ENCODE results near the gene LUZP1. TPM values are rescaled to one million over a fixed set of nuclear protein-coding genes. Genes with fewer than 3 reads are reported as not detected.

Gene LUZP1
- total and polyA plus RNA-seq, 2 experiments from 2014 or later: 23.3 to 27.6 TPM

DNA sequence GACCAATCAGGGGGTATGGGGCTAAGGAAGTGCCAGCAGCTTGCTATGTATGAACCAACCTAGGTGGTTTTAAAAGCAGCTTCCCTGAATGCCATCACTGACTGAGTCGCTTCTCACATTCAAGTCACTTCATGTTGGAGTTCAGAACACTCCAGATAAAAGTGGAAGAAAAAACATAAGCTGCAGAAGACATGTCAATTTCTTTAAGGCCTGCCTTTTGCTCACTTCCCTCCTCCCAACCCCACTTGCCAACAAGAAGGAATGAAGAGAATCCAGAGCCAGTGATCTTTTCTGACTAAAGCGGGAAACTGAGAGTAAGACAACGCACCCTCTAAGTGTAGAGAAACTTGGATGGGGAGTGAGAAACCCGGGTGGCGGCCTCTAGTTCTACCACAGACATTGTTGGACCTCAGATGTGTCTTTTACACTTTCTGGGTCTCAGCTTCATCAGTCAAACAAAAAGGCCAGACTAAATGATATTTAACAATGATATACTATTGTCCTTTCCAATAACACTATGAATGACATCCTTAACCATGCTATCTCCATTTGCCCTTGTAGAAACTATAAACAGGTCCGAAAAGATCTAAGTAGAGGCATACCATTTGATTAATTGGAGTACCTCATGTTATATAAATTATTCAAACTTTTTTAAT lies 54.1 kb downstream of the LUZP1 start:
- Histone ChIP-seq H3K27me3 (no peaks in the 10 kb centered on the region), H3K36me3 (replicated peaks; ENCODE audit: insufficient read depth, low read depth) (no peaks in the 10 kb centered on the region), H3K9me2 (replicated peaks; ENCODE audit: insufficient read depth) (no peaks in the 10 kb centered on the region), H3K9me3 (ENCODE audit: low read depth) (no peaks in the 10 kb centered on the region), H3K79me2 (peaks cover 96% of the 10 kb centered on the region), H4K20me1 (ENCODE audit: insufficient read depth, poor library complexity, severe bottlenecking) (peaks cover 60% of the 10 kb centered on the region), H3K27ac (no peak overlapping the region), H3K4me2 (no peak overlapping the region), H3K4me3 (no peak overlapping the region), H2AFZ (no peak overlapping the region), H3K4me1 (ENCODE audit: insufficient read depth) (peaks cover 3% of the 10 kb centered on the region)
- no peak for DNase-seq (ENCODE audit: low spot score)
- TF ChIP-seq EZH2 (IDR thresholded peaks at IDR 0.05; ENCODE audit: borderline replicate concordance) (no peak), EZH2phosphoT487 (IDR thresholded peaks at IDR 0.05; ENCODE audit: low read depth, severe bottlenecking, unreplicated experiment) (no peak)
- TF ChIP-seq, protein P1, sequence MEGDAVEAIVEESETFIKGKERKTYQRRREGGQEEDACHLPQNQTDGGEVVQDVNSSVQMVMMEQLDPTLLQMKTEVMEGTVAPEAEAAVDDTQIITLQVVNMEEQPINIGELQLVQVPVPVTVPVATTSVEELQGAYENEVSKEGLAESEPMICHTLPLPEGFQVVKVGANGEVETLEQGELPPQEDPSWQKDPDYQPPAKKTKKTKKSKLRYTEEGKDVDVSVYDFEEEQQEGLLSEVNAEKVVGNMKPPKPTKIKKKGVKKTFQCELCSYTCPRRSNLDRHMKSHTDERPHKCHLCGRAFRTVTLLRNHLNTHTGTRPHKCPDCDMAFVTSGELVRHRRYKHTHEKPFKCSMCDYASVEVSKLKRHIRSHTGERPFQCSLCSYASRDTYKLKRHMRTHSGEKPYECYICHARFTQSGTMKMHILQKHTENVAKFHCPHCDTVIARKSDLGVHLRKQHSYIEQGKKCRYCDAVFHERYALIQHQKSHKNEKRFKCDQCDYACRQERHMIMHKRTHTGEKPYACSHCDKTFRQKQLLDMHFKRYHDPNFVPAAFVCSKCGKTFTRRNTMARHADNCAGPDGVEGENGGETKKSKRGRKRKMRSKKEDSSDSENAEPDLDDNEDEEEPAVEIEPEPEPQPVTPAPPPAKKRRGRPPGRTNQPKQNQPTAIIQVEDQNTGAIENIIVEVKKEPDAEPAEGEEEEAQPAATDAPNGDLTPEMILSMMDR (IDR thresholded peaks at IDR 0.05; ENCODE audit: poor library complexity): no peak
- WGBS (ENCODE audit: low lambda C conversion rate, missing lambda C conversion rate): 82% methylated on average over 6 of the region's 6 CpGs

DNA sequence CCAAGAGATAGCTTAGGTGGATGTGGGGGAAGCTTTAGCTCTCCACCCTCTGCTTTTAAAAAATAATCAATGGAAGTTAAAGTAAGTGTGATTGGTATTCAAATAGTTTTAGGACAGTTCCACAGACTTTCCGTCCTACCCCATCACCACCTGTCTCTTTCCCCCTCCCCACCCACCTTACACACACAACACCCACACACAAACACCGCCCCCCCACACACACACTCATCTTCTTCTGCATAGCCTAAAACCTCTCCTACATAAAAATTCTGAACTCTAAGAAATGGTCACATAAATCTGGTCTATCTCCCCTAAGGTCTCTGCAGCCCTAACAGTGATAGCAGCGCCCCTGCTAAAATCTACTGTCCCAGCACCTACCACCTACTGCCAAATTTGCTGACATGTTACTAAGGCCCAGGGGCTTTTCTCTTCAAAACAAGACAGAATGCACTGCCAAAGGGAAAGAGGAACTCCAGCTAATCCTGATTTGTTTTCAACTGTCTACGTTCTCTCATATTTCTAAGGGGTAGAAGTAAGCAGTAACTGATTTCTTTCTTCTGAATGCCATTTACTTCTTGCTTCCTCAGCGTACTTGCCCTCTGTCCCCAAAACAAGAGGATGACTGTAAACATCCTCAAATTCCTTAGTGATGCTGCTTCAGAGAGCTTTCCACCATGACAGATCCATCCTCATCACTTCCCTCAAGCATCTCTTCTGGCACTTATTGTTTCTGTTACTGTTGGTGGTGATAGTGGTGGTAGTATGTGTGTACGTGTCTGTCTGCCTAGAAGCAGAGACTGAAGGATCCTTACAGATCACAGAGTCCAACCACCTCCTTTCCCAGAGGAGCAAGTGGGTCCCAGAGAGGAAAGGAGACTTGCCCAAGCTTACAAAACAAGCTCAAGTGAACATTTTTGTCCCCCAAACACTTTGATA lies 56.8 kb downstream of the LUZP1 start:
- peaks cover 3% of the 10 kb centered on the region for H3K4me1 ChIP-seq (ENCODE audit: insufficient read depth)
- H3K27me3 ChIP-seq: no peaks in the 10 kb centered on the region
- no peaks in the 10 kb centered on the region for H3K9me2 ChIP-seq (replicated peaks; ENCODE audit: insufficient read depth)
- H3K4me3 ChIP-seq: no peak overlapping the region
- H2AFZ ChIP-seq: no peak overlapping the region
- H3K79me2 ChIP-seq: peaks cover 87% of the 10 kb centered on the region
- no peaks in the 10 kb centered on the region for H3K36me3 ChIP-seq (replicated peaks; ENCODE audit: insufficient read depth, low read depth)
- H3K27ac ChIP-seq: no peak overlapping the region
- no peak overlapping the region for H3K4me2 ChIP-seq
- 72% methylated on average over 4 of the region's 6 CpGs for WGBS (ENCODE audit: low lambda C conversion rate, missing lambda C conversion rate)
- no peaks in the 10 kb centered on the region for H3K9me3 ChIP-seq (ENCODE audit: low read depth)
- H4K20me1 ChIP-seq (ENCODE audit: insufficient read depth, poor library complexity, severe bottlenecking): peaks cover 55% of the 10 kb centered on the region
- DNase-seq (ENCODE audit: low spot score): no peak
- no peak for TF ChIP-seq EZH2 (IDR thresholded peaks at IDR 0.05; ENCODE audit: borderline replicate concordance)
- TF ChIP-seq, protein P1 (IDR thresholded peaks at IDR 0.05; ENCODE audit: poor library complexity): no peak

DNA sequence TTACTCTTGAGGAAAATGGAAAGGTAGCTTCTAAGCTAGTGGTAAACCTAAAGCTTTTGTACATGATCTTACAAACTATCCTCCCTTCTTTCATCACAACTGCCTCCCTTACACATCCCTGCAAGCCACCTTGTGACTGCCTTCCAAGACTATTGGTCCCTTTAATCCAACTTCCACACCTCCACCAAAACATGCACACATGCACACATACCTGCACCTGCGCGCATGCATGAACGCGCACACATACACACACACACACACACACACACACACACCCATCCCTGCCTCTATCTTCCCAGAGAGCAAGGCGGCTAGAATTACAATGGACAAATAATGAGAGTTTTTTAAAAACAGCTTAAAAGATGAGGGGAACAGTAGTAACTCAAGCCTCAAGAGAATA lies 58.3 kb downstream of the LUZP1 start:
- Histone ChIP-seq H3K27me3 (no peaks in the 10 kb centered on the region), H3K36me3 (replicated peaks; ENCODE audit: insufficient read depth, low read depth) (no peaks in the 10 kb centered on the region), H3K9me3 (ENCODE audit: low read depth) (no peaks in the 10 kb centered on the region), H3K79me2 (peaks cover 75% of the 10 kb centered on the region), H3K9me2 (replicated peaks; ENCODE audit: insufficient read depth) (no peaks in the 10 kb centered on the region), H3K4me3 (no peak overlapping the region), H3K4me1 (ENCODE audit: insufficient read depth) (peaks cover 3% of the 10 kb centered on the region), H2AFZ (no peak overlapping the region), H3K27ac (no peak overlapping the region), H4K20me1 (ENCODE audit: insufficient read depth, poor library complexity, severe bottlenecking) (peaks cover 55% of the 10 kb centered on the region), H3K4me2 (no peak overlapping the region)
- TF ChIP-seq, protein P1 (IDR thresholded peaks at IDR 0.05; ENCODE audit: poor library complexity): no peak
- no peak for TF ChIP-seq EZH2phosphoT487 (IDR thresholded peaks at IDR 0.05; ENCODE audit: low read depth, severe bottlenecking, unreplicated experiment)
- TF ChIP-seq EZH2 (IDR thresholded peaks at IDR 0.05; ENCODE audit: borderline replicate concordance): no peak
- WGBS (ENCODE audit: low lambda C conversion rate, missing lambda C conversion rate): 97% methylated on average over 5 of the region's 5 CpGs
- no peak for DNase-seq (ENCODE audit: low spot score)
